Loucy (cell line): Measurements from ENCODE around the gene PCDHGB5.
A peak's percentile ranks its signal among the peaks of the same experiment; 100 is the strongest.
"Not testable (repeated sequence)": the region's sequence is repeated elsewhere in the genome, so short reads cannot be mapped to it uniquely, and the experiment has no call there.

Experiments
- H2AFZ ChIP-seq: fragments of 200-600 bp; sonication (generic); 2 replicates; pipeline ENCODE4 v1.6.0; 2016; ENCODE audit warnings: antibody characterized with exemption, mild to moderate bottlenecking, low read length, moderate library complexity
- H3F3A ChIP-seq: fragments of 200-600 bp; 2 replicates; pipeline ENCODE4 v1.6.0; 2016; ENCODE audit warnings: antibody characterized with exemption, low read depth, mild to moderate bottlenecking
- H3K27me3 ChIP-seq: fragments of 200-600 bp; sonication (generic); 2 replicates; pipeline ENCODE4 v1.6.1; 2014; ENCODE audit warnings: low read length, mild to moderate bottlenecking; ENCODE audit not compliant: insufficient read depth, poor library complexity, severe bottlenecking
- H3K36me3 ChIP-seq: fragments of 200-600 bp; sonication (generic); 2 replicates; pipeline ENCODE4 v1.6.1; 2016; ENCODE audit warnings: low read length; ENCODE audit not compliant: insufficient read depth
- H3K4me1 ChIP-seq: fragments of 200-600 bp; sonication (generic); 2 replicates; pipeline ENCODE4 v1.5.1; 2014; ENCODE audit warnings: low read length, mild to moderate bottlenecking; ENCODE audit not compliant: insufficient read depth, poor library complexity, severe bottlenecking
- H3K4me2 ChIP-seq: fragments of 200-600 bp; sonication (generic); 2 replicates; pipeline ENCODE4 v1.6.0; 2014; ENCODE audit warnings: antibody characterized with exemption, low read length, low read depth, mild to moderate bottlenecking; ENCODE audit not compliant: poor library complexity, severe bottlenecking
- H3K4me3 ChIP-seq: fragments of 200-600 bp; sonication (generic); 2 replicates; pipeline ENCODE4 v1.5.1; 2014; ENCODE audit warnings: low read length, mild to moderate bottlenecking, mixed read lengths; ENCODE audit not compliant: poor library complexity, severe bottlenecking
- H3K79me2 ChIP-seq: fragments of 200-600 bp; sonication (generic); 2 replicates; pipeline ENCODE4 v1.6.1; 2014; ENCODE audit warnings: low read length; ENCODE audit not compliant: insufficient read depth
- H3K9ac ChIP-seq: fragments of 200-600 bp; sonication (generic); 2 replicates; pipeline ENCODE4 v1.6.0; 2014; ENCODE audit warnings: mild to moderate bottlenecking, low read depth, low read length, moderate library complexity; ENCODE audit not compliant: poor library complexity, severe bottlenecking
- H3K9me2 ChIP-seq: fragments of 200-600 bp; sonication (generic); replicated peaks from 2 replicates; pipeline ENCODE4 v1.6.1; 2016; ENCODE audit warnings: low read depth, low read length, mixed read lengths
- H3K9me3 ChIP-seq: fragments of 200-600 bp; sonication (generic); 2 replicates; pipeline ENCODE4 v1.6.1; 2014; ENCODE audit warnings: mild to moderate bottlenecking, antibody characterized with exemption, low read length, low read depth; ENCODE audit not compliant: insufficient read depth
- H4K20me1 ChIP-seq: fragments of 200-600 bp; sonication (generic); 2 replicates; pipeline ENCODE4 v1.6.0; 2014; ENCODE audit warnings: antibody characterized with exemption, low read length, mild to moderate bottlenecking; ENCODE audit not compliant: insufficient read depth, poor library complexity, severe bottlenecking
- EZH2phosphoT487 ChIP-seq: fragments of 200-600 bp; IDR thresholded peaks from 2 replicates; pipeline ENCODE4 v1.6.1; 2018; ENCODE audit warnings: antibody characterized with exemption, mild to moderate bottlenecking, moderate library complexity, borderline replicate concordance
- TF ChIP-seq, protein P1 (sequence below): fragments of 200-600 bp; sonication (generic); conservative IDR thresholded peaks from 2 replicates; pipeline ENCODE4 v1.5.1; 2014; ENCODE audit warnings: mild to moderate bottlenecking, antibody characterized with exemption, low read length

Gene PCDHGB5

DNA sequence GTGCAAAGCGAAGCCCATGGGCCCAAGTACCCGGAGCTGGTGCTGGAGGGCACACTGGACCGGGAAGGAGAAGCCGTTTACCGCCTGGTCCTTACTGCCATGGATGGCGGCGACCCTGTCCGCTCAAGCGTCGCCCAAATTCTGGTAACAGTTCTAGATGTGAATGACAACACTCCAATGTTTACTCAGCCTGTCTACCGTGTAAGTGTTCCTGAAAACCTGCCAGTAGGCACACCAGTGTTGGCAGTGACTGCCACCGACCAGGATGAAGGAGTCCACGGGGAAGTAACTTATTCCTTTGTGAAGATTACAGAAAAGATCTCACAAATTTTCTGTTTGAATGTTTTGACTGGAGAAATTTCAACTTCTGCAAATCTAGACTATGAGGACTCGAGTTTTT is 23.1 kb upstream of the PCDHGB5 start:
- H3F3A ChIP-seq, result no peaks in the 10 kb centered on the region
- H3K27me3 ChIP-seq, result no peaks in the 10 kb centered on the region
- no peak overlapping the region for H3K4me3 ChIP-seq
- TF ChIP-seq, protein P1, sequence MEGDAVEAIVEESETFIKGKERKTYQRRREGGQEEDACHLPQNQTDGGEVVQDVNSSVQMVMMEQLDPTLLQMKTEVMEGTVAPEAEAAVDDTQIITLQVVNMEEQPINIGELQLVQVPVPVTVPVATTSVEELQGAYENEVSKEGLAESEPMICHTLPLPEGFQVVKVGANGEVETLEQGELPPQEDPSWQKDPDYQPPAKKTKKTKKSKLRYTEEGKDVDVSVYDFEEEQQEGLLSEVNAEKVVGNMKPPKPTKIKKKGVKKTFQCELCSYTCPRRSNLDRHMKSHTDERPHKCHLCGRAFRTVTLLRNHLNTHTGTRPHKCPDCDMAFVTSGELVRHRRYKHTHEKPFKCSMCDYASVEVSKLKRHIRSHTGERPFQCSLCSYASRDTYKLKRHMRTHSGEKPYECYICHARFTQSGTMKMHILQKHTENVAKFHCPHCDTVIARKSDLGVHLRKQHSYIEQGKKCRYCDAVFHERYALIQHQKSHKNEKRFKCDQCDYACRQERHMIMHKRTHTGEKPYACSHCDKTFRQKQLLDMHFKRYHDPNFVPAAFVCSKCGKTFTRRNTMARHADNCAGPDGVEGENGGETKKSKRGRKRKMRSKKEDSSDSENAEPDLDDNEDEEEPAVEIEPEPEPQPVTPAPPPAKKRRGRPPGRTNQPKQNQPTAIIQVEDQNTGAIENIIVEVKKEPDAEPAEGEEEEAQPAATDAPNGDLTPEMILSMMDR, result no peak
- TF ChIP-seq EZH2phosphoT487, result no peak
- H3K36me3 ChIP-seq, result no peaks in the 10 kb centered on the region
- no peaks in the 10 kb centered on the region for H3K79me2 ChIP-seq
- no peaks in the 10 kb centered on the region for H3K4me1 ChIP-seq
- H3K9ac ChIP-seq, result no peak overlapping the region
- peaks cover 2% of the 10 kb centered on the region; the same call in 1 of the 2 replicates for H3K9me3 ChIP-seq
- no peaks in the 10 kb centered on the region for H4K20me1 ChIP-seq
- H2AFZ ChIP-seq, result no peak overlapping the region
- no peaks in the 10 kb centered on the region for H3K9me2 ChIP-seq
- no peak overlapping the region for H3K4me2 ChIP-seq

DNA sequence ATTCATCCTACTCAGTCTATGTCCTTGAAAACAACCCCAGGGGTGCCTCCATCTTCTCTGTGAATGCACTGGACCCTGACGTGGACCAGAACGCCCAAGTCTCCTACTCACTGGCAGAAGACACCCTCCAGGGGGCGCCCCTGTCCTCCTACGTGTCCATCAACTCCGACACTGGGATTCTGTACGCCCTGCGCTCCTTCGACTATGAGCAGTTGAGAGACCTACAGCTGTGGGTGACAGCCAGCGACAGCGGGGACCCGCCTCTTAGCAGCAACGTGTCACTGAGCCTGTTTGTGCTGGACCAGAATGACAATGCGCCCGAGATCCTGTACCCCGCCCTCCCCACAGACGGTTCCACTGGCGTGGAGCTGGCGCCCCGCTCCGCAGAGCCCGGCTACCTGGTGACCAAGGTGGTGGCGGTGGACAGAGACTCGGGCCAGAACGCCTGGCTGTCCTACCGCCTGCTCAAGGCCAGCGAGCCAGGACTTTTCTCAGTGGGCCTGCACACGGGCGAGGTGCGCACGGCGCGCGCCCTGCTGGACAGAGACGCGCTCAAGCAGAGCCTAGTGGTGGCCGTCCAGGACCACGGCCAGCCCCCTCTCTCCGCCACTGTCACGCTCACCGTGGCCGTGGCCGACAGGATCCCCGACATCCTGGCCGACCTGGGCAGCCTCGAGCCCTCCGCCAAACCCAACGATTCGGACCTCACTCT is 22.1 kb upstream of the PCDHGB5 start:
- not testable (repeated sequence) for H3K9me3 ChIP-seq, H3K27me3 ChIP-seq, H2AFZ ChIP-seq, H3K4me1 ChIP-seq, H4K20me1 ChIP-seq, H3K4me2 ChIP-seq, H3K4me3 ChIP-seq, H3K36me3 ChIP-seq, H3K79me2 ChIP-seq, H3K9ac ChIP-seq, H3F3A ChIP-seq, H3K9me2 ChIP-seq
- TF ChIP-seq, protein P1, result 0 out of 2 replicates have a peak, but pooled peaks have one; percentile 18

DNA sequence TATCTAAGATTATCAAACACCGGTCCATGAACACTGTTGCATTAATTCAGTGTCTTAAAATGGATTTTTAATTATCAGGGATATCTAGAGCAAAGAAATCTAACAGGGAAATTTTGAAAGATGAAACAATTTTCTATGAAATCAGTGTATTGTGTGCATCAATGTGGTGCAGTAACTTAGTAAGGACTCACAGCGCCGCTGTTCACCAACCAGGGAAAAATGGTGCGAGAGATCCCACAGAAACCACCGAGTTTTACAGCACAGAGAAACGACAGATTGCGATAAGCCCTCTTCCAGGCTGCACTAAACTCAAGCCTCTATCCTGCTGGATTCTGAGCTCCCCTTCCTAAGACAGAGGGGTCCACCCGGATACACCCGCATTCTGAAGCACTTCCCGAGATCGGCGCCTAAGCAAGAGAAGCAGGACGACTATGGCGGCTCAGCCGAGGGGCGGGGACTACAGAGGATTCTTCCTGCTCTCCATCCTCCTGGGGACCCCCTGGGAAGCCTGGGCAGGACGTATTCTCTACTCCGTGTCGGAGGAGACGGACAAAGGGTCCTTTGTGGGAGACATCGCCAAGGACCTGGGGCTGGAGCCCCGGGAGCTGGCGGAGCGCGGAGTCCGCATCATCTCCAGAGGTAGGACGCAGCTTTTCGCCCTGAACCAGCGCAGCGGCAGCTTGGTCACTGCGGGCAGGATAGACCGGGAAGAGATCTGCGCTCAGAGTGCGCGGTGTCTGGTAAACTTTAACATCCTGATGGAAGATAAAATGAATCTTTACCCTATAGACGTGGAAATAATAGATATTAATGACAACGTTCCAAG is 15.1 kb upstream of the PCDHGB5 start, which contains the start of gene PCDHGA7:
PCDHGA7 (plus strand) TSS at position 274 of the 826 bp plus-strand sequence; CDS start at position 432, 158 bp downstream.
- H3K4me1 ChIP-seq, result no peaks in the 10 kb centered on the region
- no peaks in the 10 kb centered on the region for H3K9me2 ChIP-seq
- no peak within 1 kb of the TSS for H3K9ac ChIP-seq
- H3K9me3 ChIP-seq, result no peaks in the 10 kb centered on the region
- no peak within 1 kb of the TSS for H3K4me3 ChIP-seq
- no peak within 1 kb of the TSS for H3K4me2 ChIP-seq
- H2AFZ ChIP-seq, result no peak within 1 kb of the TSS
- H3K79me2 ChIP-seq, result no peaks in the 10 kb centered on the region
- H3K36me3 ChIP-seq, result no peaks in the 10 kb centered on the region
- no peaks in the 10 kb centered on the region for H3F3A ChIP-seq
- H4K20me1 ChIP-seq, result no peaks in the 10 kb centered on the region
- H3K27me3 ChIP-seq, result no peaks in the 10 kb centered on the region
- TF ChIP-seq EZH2phosphoT487, result no peak
- TF ChIP-seq, protein P1, result no peak
